Measurements from ENCODE around the gene TSEN2. TPM values are rescaled to one million over a fixed set of nuclear protein-coding genes. Genes with fewer than 3 reads are reported as not detected.

TSEN2 gene
- total RNA-seq, 1 experiment from 2014 or later: 22.0 TPM

- H3K4me1 Mint-ChIP-seq: peaks cover 9 to 10% of the 10 kb centered on the region in 2 experiments
- H4K20me1 ChIP-seq (ENCODE audit: control insufficient read depth, insufficient read depth, insufficient read length): no peaks in the 10 kb centered on the region
- H3K27me3 Mint-ChIP-seq (ENCODE audit: low read depth): peaks cover 14% of the 10 kb centered on the region
- no peak overlapping the region for H2BK12ac ChIP-seq (ENCODE audit: insufficient read length, low read depth, low read length)
- no peak overlapping the region for H3K14ac ChIP-seq (ENCODE audit: insufficient read depth, low read length)
- H3K23ac ChIP-seq (ENCODE audit: insufficient read length, low read depth, low read length): no peak overlapping the region
- H2AK5ac ChIP-seq (ENCODE audit: insufficient read length, low read length): no peak overlapping the region
- H2AFZ ChIP-seq (ENCODE audit: low read length): no peak overlapping the region
- no peak overlapping the region for H4K91ac ChIP-seq (ENCODE audit: insufficient read length, low read depth, low read length)
- H2BK120ac ChIP-seq (ENCODE audit: low read depth, low read length, poor library complexity, severe bottlenecking): no peak overlapping the region
- no peaks in the 10 kb centered on the region for H3K27me3 ChIP-seq (ENCODE audit: insufficient read depth, low read length)
- no peak for DNase-seq
- H3K18ac ChIP-seq (ENCODE audit: insufficient read length, low read depth, low read length): no peak overlapping the region
- H3K4ac ChIP-seq (ENCODE audit: low read depth, low read length): no peak overlapping the region
- H3K4me3 Mint-ChIP-seq: no peak overlapping the region
- no peaks in the 10 kb centered on the region for H3K4me1 ChIP-seq (ENCODE audit: insufficient read depth, low read length)
- H3K56ac ChIP-seq (ENCODE audit: insufficient read length, low read depth, low read length): no peak overlapping the region
- no peaks in the 10 kb centered on the region for H3K36me3 Mint-ChIP-seq (ENCODE audit: insufficient read depth in 1 of 3, low read depth in 3 of 3)
- H3K4me2 ChIP-seq (ENCODE audit: insufficient read depth, insufficient read length, low read length): no peak overlapping the region
- no peaks in the 10 kb centered on the region for H3K23me2 ChIP-seq (ENCODE audit: insufficient read length, low read depth, low read length, poor library complexity, severe bottlenecking)
- TF ChIP-seq, protein P1, sequence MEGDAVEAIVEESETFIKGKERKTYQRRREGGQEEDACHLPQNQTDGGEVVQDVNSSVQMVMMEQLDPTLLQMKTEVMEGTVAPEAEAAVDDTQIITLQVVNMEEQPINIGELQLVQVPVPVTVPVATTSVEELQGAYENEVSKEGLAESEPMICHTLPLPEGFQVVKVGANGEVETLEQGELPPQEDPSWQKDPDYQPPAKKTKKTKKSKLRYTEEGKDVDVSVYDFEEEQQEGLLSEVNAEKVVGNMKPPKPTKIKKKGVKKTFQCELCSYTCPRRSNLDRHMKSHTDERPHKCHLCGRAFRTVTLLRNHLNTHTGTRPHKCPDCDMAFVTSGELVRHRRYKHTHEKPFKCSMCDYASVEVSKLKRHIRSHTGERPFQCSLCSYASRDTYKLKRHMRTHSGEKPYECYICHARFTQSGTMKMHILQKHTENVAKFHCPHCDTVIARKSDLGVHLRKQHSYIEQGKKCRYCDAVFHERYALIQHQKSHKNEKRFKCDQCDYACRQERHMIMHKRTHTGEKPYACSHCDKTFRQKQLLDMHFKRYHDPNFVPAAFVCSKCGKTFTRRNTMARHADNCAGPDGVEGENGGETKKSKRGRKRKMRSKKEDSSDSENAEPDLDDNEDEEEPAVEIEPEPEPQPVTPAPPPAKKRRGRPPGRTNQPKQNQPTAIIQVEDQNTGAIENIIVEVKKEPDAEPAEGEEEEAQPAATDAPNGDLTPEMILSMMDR (conservative IDR thresholded peaks at IDR 0.05): no peak
- H3K27ac Mint-ChIP-seq: no peak overlapping the region; a peak in 1 of 7 replicates
- H2BK15ac ChIP-seq (ENCODE audit: low read depth, low read length): no peak overlapping the region
- H3K79me2 ChIP-seq (ENCODE audit: insufficient read depth, low read length): no peaks in the 10 kb centered on the region
- no peaks in the 10 kb centered on the region for H3K9me3 Mint-ChIP-seq
- no peak overlapping the region for H3K27ac ChIP-seq (ENCODE audit: insufficient read length, low read depth, low read length)
- H3T11ph ChIP-seq (ENCODE audit: low read length): no peak overlapping the region
- H4K5ac ChIP-seq (ENCODE audit: insufficient read length, low read depth, low read length): no peak overlapping the region
- no peak overlapping the region for H2BK5ac ChIP-seq (ENCODE audit: insufficient read length, low read length)
- WGBS (ENCODE audit: extremely low coverage, insufficient read length, low lambda C conversion rate): no CpG with 5 or more reads among the region's 4 CpGs
- H4K8ac ChIP-seq (replicated peaks; ENCODE audit: insufficient read length, low read depth, low read length): no peak overlapping the region
- H3K79me1 ChIP-seq (ENCODE audit: insufficient read depth, low read depth, low read length, poor library complexity, severe bottlenecking): no peaks in the 10 kb centered on the region
- H2BK20ac ChIP-seq (ENCODE audit: low read depth, low read length, poor library complexity, severe bottlenecking): no peak overlapping the region
- H3K9ac ChIP-seq (ENCODE audit: extremely low read depth, insufficient read length, low read length): no peak overlapping the region
- H3K9me3 ChIP-seq (ENCODE audit: control insufficient read depth, low read depth, low read length): no peaks in the 10 kb centered on the region
Measured at GRCh38 chr3:12438318-12438717, 46.0 kb upstream of the TSEN2 start.

All from H9 (cell line).